Prostate gland (tissue), 2 donors: ENCODE measurements around the gene VASH2.

Source experiments
- CTCF ChIP-seq, 4 experiments: fragments of 200-600 bp in 2 of 4; fragments of 450-650 bp in 2 of 4; sonication (generic) in 2 of 4; IDR thresholded peaks; 1 replicate in 3 of 4; 2 replicates in 1 of 4; pipeline ENCODE4 v1.5.1; 2016 to 2019; ENCODE audit warnings: antibody characterized with exemption in 4 of 4, mild to moderate bottlenecking in 2 of 4, moderate library complexity in 2 of 4
- POLR2A ChIP-seq: fragments of 450-650 bp; IDR thresholded peaks from one replicate; pipeline ENCODE4 v1.6.1; 2016; ENCODE audit warnings: antibody characterized with exemption, mild to moderate bottlenecking
- POLR2AphosphoS5 ChIP-seq: sonication (generic); formaldehyde crosslinking; IDR thresholded peaks from one replicate; pipeline ENCODE4 v1.6.1; 2017; ENCODE audit warnings: antibody characterized with exemption

- TF ChIP-seq CTCF (IDR thresholded peaks at IDR 0.05), result no peak
- no peak for TF ChIP-seq POLR2AphosphoS5
- TF ChIP-seq POLR2A, result no peak
Measured at GRCh38 chr1:212973899-212974298, 23.6 kb downstream of the VASH2 start.
